ENCODE measurements around the gene SIN3B. TPM values are rescaled to one million over a fixed set of nuclear protein-coding genes. Genes with fewer than 3 reads are reported as not detected.

SIN3B gene
- total and polyA plus RNA-seq, 2 of the 13 experiments (the other 11 are each of a cell fraction or from before 2014, with no cell fraction given): 12.9 to 25.7 TPM

DNA sequence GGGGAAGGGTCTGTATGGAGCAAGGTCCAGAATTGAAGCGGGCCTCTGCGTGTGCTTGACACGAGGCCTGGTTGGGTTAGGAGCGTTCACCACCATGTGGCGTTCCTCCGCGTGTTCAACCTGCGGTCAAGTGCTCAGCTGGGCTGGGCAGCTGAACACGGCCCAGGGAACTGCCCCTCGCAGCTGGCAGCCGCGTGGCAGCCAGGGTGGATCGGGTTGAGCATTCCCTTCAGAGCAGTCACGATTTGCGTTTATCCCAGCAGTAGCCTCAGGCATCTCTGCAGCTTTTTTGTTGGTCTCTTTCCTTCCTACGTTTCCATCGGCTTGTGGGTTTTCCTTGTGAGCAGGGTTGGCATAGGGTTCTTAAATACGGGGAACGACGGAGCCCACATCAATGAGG is 30.9 kb downstream of the SIN3B start:
- ATAC-seq: no peak
- TF ChIP-seq MXD4 (CRISPR knock-in tag; IDR thresholded peaks at IDR 0.05) (no peak), ZFY (CRISPR knock-in tag; IDR thresholded peaks at IDR 0.05) (no peak), CEBPB (IDR thresholded peaks at IDR 0.05; ENCODE audit: borderline replicate concordance, low read depth, low read length) (no peak), MTA1 (CRISPR knock-in tag; IDR thresholded peaks at IDR 0.05; ENCODE audit: borderline replicate concordance) (no peak), HOMEZ (CRISPR knock-in tag; IDR thresholded peaks at IDR 0.05; ENCODE audit: low read depth) (no peak), ETV5 (CRISPR knock-in tag; IDR thresholded peaks at IDR 0.05; ENCODE audit: borderline replicate concordance) (no peak), ZNF382 (CRISPR knock-in tag; IDR thresholded peaks at IDR 0.05; ENCODE audit: borderline replicate concordance) (no peak)
- TF ChIP-seq, protein P1, sequence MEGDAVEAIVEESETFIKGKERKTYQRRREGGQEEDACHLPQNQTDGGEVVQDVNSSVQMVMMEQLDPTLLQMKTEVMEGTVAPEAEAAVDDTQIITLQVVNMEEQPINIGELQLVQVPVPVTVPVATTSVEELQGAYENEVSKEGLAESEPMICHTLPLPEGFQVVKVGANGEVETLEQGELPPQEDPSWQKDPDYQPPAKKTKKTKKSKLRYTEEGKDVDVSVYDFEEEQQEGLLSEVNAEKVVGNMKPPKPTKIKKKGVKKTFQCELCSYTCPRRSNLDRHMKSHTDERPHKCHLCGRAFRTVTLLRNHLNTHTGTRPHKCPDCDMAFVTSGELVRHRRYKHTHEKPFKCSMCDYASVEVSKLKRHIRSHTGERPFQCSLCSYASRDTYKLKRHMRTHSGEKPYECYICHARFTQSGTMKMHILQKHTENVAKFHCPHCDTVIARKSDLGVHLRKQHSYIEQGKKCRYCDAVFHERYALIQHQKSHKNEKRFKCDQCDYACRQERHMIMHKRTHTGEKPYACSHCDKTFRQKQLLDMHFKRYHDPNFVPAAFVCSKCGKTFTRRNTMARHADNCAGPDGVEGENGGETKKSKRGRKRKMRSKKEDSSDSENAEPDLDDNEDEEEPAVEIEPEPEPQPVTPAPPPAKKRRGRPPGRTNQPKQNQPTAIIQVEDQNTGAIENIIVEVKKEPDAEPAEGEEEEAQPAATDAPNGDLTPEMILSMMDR (CRISPR knock-in tag; IDR thresholded peaks at IDR 0.05): no peak

More for the DNA sequence above, 30.9 kb downstream of the SIN3B start:
- H2AFZ ChIP-seq (ENCODE audit: low read length): no peak overlapping the region
- intact Hi-C loops (cut with micrococcal nuclease; ENCODE audit: unreplicated experiment) (no loop called here), in situ Hi-C loops (cut with HindIII; ENCODE audit: extremely low pct_ligation_motif_present, low pct_unique_long_range_greater_than_20kb) (no loop called here)
- WGBS (ENCODE audit: low lambda C conversion rate): 90% methylated on average over 8 of the region's 20 CpGs
- no peak overlapping the region for H3K4me2 ChIP-seq (ENCODE audit: low read depth, low read length)
- CTCF ChIA-PET (ENCODE audit: low intra/inter-chr PET ratio, low total read pairs): no interaction called here
- POLR2A ChIA-PET: no interaction called here
- no peak for DNase-seq (ENCODE audit: low spot score)
- no peak overlapping the region for H3K27ac ChIP-seq (ENCODE audit: extremely low read length, insufficient read depth, low read length)
- no peaks in the 10 kb centered on the region for H3K9me3 ChIP-seq (ENCODE audit: low read length)
- no peaks in the 10 kb centered on the region for H4K20me1 ChIP-seq (ENCODE audit: insufficient read depth, low read length)
- H3K9ac ChIP-seq (ENCODE audit: insufficient read depth, low read depth, low read length): no peak overlapping the region
- H3K27me3 ChIP-seq (ENCODE audit: control insufficient read depth in 1 of 2, insufficient read depth in 2 of 2, low read length in 2 of 2): no peaks in the 10 kb centered on the region
- H3K4me1 ChIP-seq (ENCODE audit: insufficient read depth, low read length): no peaks in the 10 kb centered on the region
- no peak for FAIRE-seq
- H3K36me3 ChIP-seq (replicated peaks in 1 of 2; ENCODE audit: control insufficient read depth in 1 of 2, insufficient read depth in 2 of 2, low read length in 2 of 2): peaks cover 11 to 26% of the 10 kb centered on the region in 2 experiments; a peak in 4 of 5 replicates
- no peaks in the 10 kb centered on the region for H3K79me2 ChIP-seq (ENCODE audit: insufficient read depth, low read length)
- no peak overlapping the region for H3K4me3 ChIP-seq (replicated peaks in 1 of 3; ENCODE audit: insufficient read depth in 1 of 3, low read depth in 2 of 3, low read length in 3 of 3)
- BruUV-seq (replicated peaks): no TSS peak
